ENCODE data around the gene EPN3. TPM values are rescaled to one million over a fixed set of nuclear protein-coding genes. Genes with fewer than 3 reads are reported as not detected.

Gene EPN3
- total RNA-seq, 1 experiment from 2014 or later: 53.2 TPM

- Mint-ChIP-seq H3K27me3 (ENCODE audit: insufficient read depth, unreplicated experiment) (no peaks in the 10 kb centered on the region), H3K36me3 (ENCODE audit: insufficient read depth, unreplicated experiment) (peaks cover 46% of the 10 kb centered on the region), H3K9me3 (ENCODE audit: unreplicated experiment) (no peaks in the 10 kb centered on the region), H3K4me1 (ENCODE audit: low read depth, unreplicated experiment) (peaks cover 50% of the 10 kb centered on the region), H3K4me3 (ENCODE audit: unreplicated experiment) (no peak overlapping the region), H3K27ac (ENCODE audit: unreplicated experiment) (peak overlapping the region; percentile 16)
- H3K4me3 ChIP-seq (ENCODE audit: low read depth, low read length): no peak overlapping the region
- H3K4me1 ChIP-seq: peaks cover 52% of the 10 kb centered on the region
- no TSS peak for BruUV-seq (replicated peaks)
- H3K27me3 ChIP-seq (replicated peaks; ENCODE audit: control insufficient read depth, insufficient read depth, low read length): no peaks in the 10 kb centered on the region
- no peaks in the 10 kb centered on the region for H3K9me3 ChIP-seq
- intact Hi-C loops (cut with micrococcal nuclease; ENCODE audit: unreplicated experiment): no loop called here
- ChIA-PET CTCF (no interaction called here), POLR2A (no interaction called here)
- DNase-seq: no peak
- TF ChIP-seq CTCF (IDR thresholded peaks at IDR 0.05; ENCODE audit: insufficient read depth in 1 of 2, low read depth in 1 of 2, low read length in 1 of 2, severe bottlenecking in 1 of 2, unreplicated experiment in 1 of 2): no peak
- no peaks in the 10 kb centered on the region for H3K36me3 ChIP-seq (ENCODE audit: control insufficient read depth, insufficient read depth, low read length)
These were observed 2.4 kb downstream of the EPN3 start for GRCh38 chr17:50534979-50535326.

- Mint-ChIP-seq H3K4me3 (ENCODE audit: unreplicated experiment) (peak overlapping the region; percentile 12), H3K4me1 (ENCODE audit: low read depth, unreplicated experiment) (peaks cover 55% of the 10 kb centered on the region), H3K27ac (ENCODE audit: unreplicated experiment) (no peak overlapping the region), H3K27me3 (ENCODE audit: insufficient read depth, unreplicated experiment) (no peaks in the 10 kb centered on the region), H3K36me3 (ENCODE audit: insufficient read depth, unreplicated experiment) (peaks cover 47% of the 10 kb centered on the region), H3K9me3 (ENCODE audit: unreplicated experiment) (no peaks in the 10 kb centered on the region)
- intact Hi-C loops (cut with micrococcal nuclease; ENCODE audit: unreplicated experiment): no loop called here
- H3K9me3 ChIP-seq: no peaks in the 10 kb centered on the region
- TF ChIP-seq CTCF (IDR thresholded peaks at IDR 0.05; ENCODE audit: insufficient read depth in 1 of 2, low read depth in 1 of 2, low read length in 1 of 2, severe bottlenecking in 1 of 2, unreplicated experiment in 1 of 2): no peak
- no peaks in the 10 kb centered on the region for H3K36me3 ChIP-seq (ENCODE audit: control insufficient read depth, insufficient read depth, low read length)
- ChIA-PET CTCF (interaction anchor here (0.6 kb wide), 1 partner anchor 294 kb away, joined by 3 read pairs; no protein-coding TSS in a partner anchor), POLR2A (no interaction called here)
- H3K27me3 ChIP-seq (replicated peaks; ENCODE audit: control insufficient read depth, insufficient read depth, low read length): no peaks in the 10 kb centered on the region
- H3K4me1 ChIP-seq: peaks cover 57% of the 10 kb centered on the region
- no peak overlapping the region for H3K4me3 ChIP-seq (ENCODE audit: low read depth, low read length)
- BruUV-seq (replicated peaks): no TSS peak
- no peak for DNase-seq
These were observed 2.9 kb downstream of the EPN3 start for GRCh38 chr17:50535407-50535806.

- ChIA-PET CTCF (no interaction called here), POLR2A (no interaction called here)
- Histone ChIP-seq H3K9me3 (no peaks in the 10 kb centered on the region), H3K4me3 (ENCODE audit: low read depth, low read length) (no peak overlapping the region), H3K36me3 (ENCODE audit: control insufficient read depth, insufficient read depth, low read length) (no peaks in the 10 kb centered on the region), H3K27me3 (replicated peaks; ENCODE audit: control insufficient read depth, insufficient read depth, low read length) (no peaks in the 10 kb centered on the region), H3K4me1 (peaks cover 61% of the 10 kb centered on the region)
- no peak for TF ChIP-seq CTCF (IDR thresholded peaks at IDR 0.05; ENCODE audit: insufficient read depth in 1 of 2, low read depth in 1 of 2, low read length in 1 of 2, severe bottlenecking in 1 of 2, unreplicated experiment in 1 of 2)
- H3K4me3 Mint-ChIP-seq (ENCODE audit: unreplicated experiment): no peak overlapping the region
- no peaks in the 10 kb centered on the region for H3K9me3 Mint-ChIP-seq (ENCODE audit: unreplicated experiment)
- no peaks in the 10 kb centered on the region for H3K27me3 Mint-ChIP-seq (ENCODE audit: insufficient read depth, unreplicated experiment)
- BruUV-seq (replicated peaks): no TSS peak
- peak in 1 of 2 experiments; percentile 52 for DNase-seq
- intact Hi-C loops (cut with micrococcal nuclease; ENCODE audit: unreplicated experiment): no loop called here
- peaks cover 53% of the 10 kb centered on the region for H3K36me3 Mint-ChIP-seq (ENCODE audit: insufficient read depth, unreplicated experiment)
- peaks cover 53% of the 10 kb centered on the region for H3K4me1 Mint-ChIP-seq (ENCODE audit: low read depth, unreplicated experiment)
- no peak overlapping the region for H3K27ac Mint-ChIP-seq (ENCODE audit: unreplicated experiment)
These were observed 4.4 kb downstream of the EPN3 start for GRCh38 chr17:50536683-50537646.

Data from Caco-2 (cell line).